Omental fat pad (tissue), 4 donors: Measurements from ENCODE around the gene SNX5. TPM values are rescaled to one million over a fixed set of nuclear protein-coding genes. Genes with fewer than 3 reads are reported as not detected.

ENCODE experiments used
- ATAC-seq: fragments of 150-250 bp; one replicate; pipeline ENCODE4 v1.9.1; 2016; ENCODE audit warnings: mild to moderate bottlenecking, moderate library complexity; ENCODE audit not compliant: low FRiP score
- DNase-seq: peaks from one replicate; pipeline ENCODE4 v3.0.0-alpha.2; 2019; ENCODE audit warnings: low spot score
- total RNA-seq, 4 donors: library from RNA; depleted of rRNA; stranded (reverse); fragments of >200 nt; gene quantifications; one replicate each; pipeline ENCODE4 v1.1.0, GENCODE V29; 2016
- TF ChIP-seq, protein P1 (sequence below), 3 donors: fragments of 450-650 bp; IDR thresholded peaks; one replicate each; pipeline ENCODE4 v1.5.1; 2016 to 2017; ENCODE audit warnings: antibody characterized with exemption in 3 of 3, mild to moderate bottlenecking in 3 of 3, moderate library complexity in 2 of 3

The SNX5 gene
- total RNA-seq, 4 donors from 2014 or later, result 101 to 232 (median 110) TPM

DNA sequence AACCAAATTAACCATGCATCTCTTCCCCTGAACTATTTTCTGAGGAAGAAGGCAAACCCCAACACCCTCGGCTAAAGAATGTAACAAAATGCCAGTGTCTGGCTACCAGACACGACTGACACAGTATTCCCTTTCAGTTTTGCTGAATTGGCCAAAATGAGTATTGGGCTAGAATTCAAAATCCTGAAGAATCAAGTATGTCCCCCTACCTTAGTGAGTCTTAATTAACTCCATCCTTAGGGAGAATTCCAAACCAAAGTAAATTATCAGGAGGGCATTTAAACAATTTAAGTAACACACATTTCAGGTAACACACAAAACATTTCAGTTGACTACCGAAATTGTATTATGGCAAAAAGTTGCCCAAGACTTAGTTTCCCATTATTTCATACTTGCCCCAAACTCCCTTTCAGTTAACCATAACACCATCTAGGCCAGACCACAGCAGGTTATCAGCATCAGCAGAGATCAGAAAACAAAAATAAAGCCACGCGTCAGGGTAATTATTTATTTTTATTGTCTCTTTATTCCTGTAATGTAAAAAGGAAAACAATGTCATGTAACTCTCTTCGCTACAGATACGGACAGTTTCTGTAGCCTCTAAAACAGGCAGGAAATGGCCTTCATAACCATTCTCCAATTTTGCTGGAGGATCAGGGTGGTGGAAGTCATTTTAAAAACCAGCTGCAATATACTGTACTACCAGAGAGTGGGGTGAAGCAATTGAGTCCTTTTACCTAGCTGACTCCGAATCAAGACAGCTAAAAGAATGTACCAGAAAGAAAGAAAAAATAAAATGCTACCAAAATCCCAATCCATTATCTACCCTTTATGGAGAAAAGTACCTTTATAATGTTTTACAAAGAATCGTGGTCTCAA is 1.9 kb downstream of the SNX5 start:
- TF ChIP-seq, protein P1, sequence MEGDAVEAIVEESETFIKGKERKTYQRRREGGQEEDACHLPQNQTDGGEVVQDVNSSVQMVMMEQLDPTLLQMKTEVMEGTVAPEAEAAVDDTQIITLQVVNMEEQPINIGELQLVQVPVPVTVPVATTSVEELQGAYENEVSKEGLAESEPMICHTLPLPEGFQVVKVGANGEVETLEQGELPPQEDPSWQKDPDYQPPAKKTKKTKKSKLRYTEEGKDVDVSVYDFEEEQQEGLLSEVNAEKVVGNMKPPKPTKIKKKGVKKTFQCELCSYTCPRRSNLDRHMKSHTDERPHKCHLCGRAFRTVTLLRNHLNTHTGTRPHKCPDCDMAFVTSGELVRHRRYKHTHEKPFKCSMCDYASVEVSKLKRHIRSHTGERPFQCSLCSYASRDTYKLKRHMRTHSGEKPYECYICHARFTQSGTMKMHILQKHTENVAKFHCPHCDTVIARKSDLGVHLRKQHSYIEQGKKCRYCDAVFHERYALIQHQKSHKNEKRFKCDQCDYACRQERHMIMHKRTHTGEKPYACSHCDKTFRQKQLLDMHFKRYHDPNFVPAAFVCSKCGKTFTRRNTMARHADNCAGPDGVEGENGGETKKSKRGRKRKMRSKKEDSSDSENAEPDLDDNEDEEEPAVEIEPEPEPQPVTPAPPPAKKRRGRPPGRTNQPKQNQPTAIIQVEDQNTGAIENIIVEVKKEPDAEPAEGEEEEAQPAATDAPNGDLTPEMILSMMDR (IDR thresholded peaks at IDR 0.05), result no peak
- DNase-seq (no peak), ATAC-seq (no peak)

DNA sequence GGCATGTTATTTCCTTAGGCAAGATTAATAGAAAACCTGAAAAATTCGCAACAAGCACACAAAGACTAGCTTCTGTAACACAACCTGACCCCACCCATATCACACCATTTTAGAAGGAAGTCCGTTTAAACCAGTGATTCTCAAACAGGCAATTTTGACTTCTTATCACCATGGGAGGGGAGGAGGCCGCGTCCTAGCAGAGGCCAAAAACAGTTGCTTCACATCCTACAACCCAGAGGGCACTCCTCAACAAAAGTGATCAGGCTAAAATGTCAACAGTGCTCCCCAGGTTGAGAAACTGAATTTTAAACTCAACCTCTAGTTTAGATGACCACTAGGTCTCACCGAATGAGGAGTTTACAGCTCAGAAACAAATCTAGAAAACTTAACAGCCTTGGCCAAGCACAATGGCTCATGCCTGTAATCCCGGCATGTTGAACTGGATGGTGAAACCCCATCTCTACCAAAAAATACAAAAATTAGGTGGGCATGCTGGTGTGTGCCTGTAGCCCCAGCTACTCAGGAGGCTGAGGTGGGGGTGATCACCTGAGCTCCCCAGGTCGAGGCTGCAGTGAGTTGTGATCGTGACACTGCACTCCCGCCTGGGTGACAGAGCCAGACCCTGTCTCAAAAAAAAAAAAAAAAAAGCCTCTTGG is 3.4 kb downstream of the SNX5 start:
- DNase-seq (no peak), ATAC-seq (no peak)
- TF ChIP-seq, protein P1 (IDR thresholded peaks at IDR 0.05), result no peak

DNA sequence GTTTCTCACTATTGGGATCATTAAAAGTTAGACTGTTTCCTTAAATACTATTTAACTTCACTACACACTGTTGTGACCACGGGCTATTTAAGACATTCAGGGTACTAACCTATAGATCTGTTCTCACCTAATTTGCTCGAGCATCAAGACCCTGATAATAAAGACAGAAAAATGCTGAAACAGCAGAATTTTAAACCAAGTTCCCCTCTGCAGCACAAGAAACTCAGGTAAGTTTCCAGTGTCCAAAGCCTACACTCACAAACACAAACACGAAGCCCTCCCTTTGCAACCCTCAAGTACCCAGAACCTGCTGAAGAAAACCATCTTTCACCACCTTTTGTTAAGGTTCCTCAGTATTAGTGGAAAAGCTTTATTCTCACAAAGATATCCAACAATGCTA is 4.0 kb downstream of the SNX5 start:
- no peak for ATAC-seq
- no peak for DNase-seq
- TF ChIP-seq, protein P1 (IDR thresholded peaks at IDR 0.05), result no peak

DNA sequence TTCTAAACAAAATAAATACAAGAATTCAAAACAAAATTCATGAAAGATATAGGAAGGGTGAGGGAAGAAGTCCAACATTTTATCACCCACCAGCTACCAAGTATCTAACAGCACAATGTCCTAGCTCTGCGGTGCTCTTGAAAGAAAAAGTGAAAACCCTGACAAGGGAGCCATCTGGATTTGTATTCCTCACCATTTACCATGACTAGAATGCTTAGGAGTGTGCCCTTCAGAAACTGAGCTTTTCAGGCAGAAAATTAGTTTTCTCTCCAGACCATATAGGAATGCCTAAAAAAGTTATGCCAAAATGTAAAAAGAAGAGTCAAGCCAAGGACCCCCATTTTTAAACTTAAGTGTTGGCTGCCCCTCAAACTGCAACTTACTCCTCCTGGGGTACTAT is 4.5 kb downstream of the SNX5 start:
- no peak for DNase-seq
- ATAC-seq, result no peak
- TF ChIP-seq, protein P1 (IDR thresholded peaks at IDR 0.05), result no peak

DNA sequence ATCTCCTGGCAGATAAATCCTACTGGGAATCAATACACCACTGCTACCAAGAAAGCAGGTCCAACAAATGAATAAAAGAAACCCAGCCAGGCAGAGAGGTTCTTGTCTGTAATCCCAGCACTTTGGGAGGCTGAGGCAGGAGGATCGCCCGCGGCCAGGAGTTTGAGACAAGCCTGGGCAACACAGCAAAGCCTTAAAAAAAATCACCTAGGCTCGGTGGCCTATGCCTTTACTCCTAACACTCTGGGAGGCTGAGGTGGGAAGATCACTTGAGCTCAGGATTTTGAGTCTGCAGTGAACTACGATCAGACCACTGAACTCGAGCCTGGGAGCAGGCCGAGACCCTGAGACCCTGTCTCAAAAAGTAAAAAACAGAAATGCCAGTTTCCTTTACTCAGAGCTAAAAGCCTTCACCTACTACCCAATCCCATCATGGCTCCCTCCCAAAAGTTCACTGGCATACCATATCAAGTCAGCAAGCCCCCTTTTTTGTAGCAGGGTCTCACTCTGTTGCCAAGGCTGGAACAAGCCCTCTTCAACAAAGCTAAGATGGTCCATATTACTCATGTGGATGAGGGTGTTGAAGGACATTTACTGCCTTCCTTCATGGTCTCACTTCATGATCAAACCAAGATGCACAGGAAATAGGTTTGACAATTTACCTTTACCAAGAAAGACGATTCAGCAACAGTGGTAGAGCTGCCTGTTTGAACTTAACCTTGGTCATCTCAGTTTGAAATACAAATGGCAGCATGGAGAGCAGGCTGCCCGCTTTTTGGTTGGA is 5.3 kb downstream of the SNX5 start:
- TF ChIP-seq, protein P1 (IDR thresholded peaks at IDR 0.05), result no peak
- DNase-seq (no peak), ATAC-seq (no peak)

DNA sequence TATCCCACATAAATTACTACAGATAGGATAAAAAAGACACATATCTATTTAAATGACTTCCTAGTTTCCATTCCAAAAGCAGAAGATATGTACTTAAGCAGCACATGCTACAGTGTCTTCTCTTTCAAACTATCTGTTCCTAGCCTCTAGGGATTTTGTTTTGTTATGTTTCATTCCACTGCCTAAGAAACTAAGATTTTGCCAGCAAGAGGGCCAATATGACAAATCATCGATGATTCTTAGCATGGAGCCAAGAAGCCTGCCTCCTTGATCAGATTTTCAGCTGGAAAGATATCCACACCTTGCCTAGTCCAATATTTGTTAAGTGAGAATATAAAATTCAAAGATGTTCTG is 7.0 kb downstream of the SNX5 start:
- no peak for ATAC-seq
- DNase-seq, result no peak
- TF ChIP-seq, protein P1 (IDR thresholded peaks at IDR 0.05), result no peak
